ENCODE data around the gene CD8A.
A peak's percentile ranks its signal among the peaks of the same experiment; 100 is the strongest.

Gene CD8A

DNA sequence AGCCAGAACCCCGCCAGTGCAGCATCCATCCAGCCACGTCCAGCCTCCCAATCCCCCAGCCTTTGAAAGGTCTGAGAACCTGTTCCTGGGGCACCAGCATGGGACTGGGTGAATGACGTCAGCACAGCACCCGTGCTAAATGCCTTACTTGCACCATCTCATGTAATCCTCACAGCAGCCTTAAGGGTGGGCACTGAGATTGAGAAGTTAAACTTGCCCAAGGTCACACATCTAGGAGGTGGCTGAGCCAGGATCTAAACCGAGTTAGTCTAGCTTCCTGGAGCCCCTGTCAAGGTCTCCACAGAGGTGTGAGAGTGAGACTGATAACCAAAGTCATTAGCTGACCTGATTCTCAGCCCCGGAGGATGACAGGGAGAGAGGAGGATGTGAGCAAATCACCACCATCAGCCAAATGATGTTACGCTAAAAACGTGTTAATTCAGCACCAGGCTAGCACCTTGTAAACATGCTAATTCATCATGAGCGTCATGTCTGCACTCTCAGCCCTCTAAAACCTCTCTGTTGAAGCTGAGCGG, 4.6 kb downstream of the CD8A start:
- Histone ChIP-seq H3K18ac (ENCODE audit: low read length) (no peak overlapping the region), H3K27me3 (ENCODE audit: insufficient read depth, low read length) (peaks cover 32% of the 10 kb centered on the region), H3K9me3 (ENCODE audit: insufficient read depth, low read depth, low read length) (peaks cover 10% of the 10 kb centered on the region), H3K36me3 (ENCODE audit: control insufficient read depth in 1 of 2, insufficient read depth in 2 of 2, low read length in 2 of 2) (no peaks in the 10 kb centered on the region), H3K79me1 (ENCODE audit: low read length) (no peaks in the 10 kb centered on the region), H3K4me2 (ENCODE audit: low read length) (no peak overlapping the region), H3K79me2 (ENCODE audit: control insufficient read depth, insufficient read depth, low read length, poor library complexity) (no peaks in the 10 kb centered on the region), H3K9ac (ENCODE audit: low read length) (no peak overlapping the region), H3K14ac (ENCODE audit: low read length) (no peak overlapping the region), H3K27ac (ENCODE audit: low read depth, low read length) (no peak overlapping the region), H3K4me3 (ENCODE audit: low read depth, low read length) (no peak overlapping the region), H3K23ac (ENCODE audit: low read length) (no peak overlapping the region), H2BK5ac (ENCODE audit: low read depth, low read length, poor library complexity) (no peak overlapping the region), H4K91ac (ENCODE audit: low read depth, low read length) (no peak overlapping the region), H2BK120ac (ENCODE audit: insufficient read depth, low read length, poor library complexity) (no peak overlapping the region), H2BK12ac (ENCODE audit: low read length) (no peak overlapping the region), H2AK5ac (ENCODE audit: low read length) (no peak overlapping the region), H2AFZ (ENCODE audit: insufficient read depth, low read length, poor library complexity) (no peak overlapping the region), H4K12ac (ENCODE audit: low read depth, low read length) (no peak overlapping the region), H3K4me1 (ENCODE audit: control insufficient read depth in 1 of 2, insufficient read depth in 2 of 2, low read length in 2 of 2) (peaks cover 0 to 6% of the 10 kb centered on the region in 2 experiments), H3K4ac (ENCODE audit: low read depth, low read length) (no peak overlapping the region), H4K8ac (ENCODE audit: low read depth, low read length) (no peak overlapping the region)
- DNase-seq, result peak in 1 of 2 donors; percentile 45
- no CpG with 5 or more reads among the region's 10 CpGs for WGBS (ENCODE audit: extremely low coverage, insufficient coverage, insufficient read length)

DNA sequence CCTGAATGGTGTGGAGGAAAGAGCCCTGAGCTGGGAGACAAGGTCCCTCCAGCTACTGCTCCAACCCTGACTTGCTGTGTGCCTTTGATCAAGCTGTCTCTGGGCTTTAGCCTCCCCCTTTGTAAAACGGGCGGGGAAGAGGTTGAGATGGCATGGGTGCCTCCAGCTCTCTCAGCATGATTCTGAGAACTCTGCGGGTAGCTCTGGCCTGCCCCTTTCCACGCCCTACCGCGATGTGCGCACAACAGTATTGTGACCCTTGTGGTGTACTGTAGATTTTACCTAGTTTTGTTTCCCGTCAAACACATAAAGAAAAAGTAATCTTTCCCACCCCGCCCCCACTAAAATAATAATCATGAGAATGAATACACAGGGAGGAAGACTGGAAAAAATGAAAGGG, 5.3 kb downstream of the CD8A start:
- H3K27me3 ChIP-seq (ENCODE audit: insufficient read depth, low read length), result peaks cover 27% of the 10 kb centered on the region
- H3K79me2 ChIP-seq (ENCODE audit: control insufficient read depth, insufficient read depth, low read length, poor library complexity), result no peaks in the 10 kb centered on the region
- no CpG with 5 or more reads among the region's 9 CpGs for WGBS (ENCODE audit: extremely low coverage, insufficient coverage, insufficient read length)
- no peak overlapping the region for H3K14ac ChIP-seq (ENCODE audit: low read length)
- no peak overlapping the region for H2AK5ac ChIP-seq (ENCODE audit: low read length)
- no peak overlapping the region for H3K9ac ChIP-seq (ENCODE audit: low read length)
- H3K79me1 ChIP-seq (ENCODE audit: low read length), result no peaks in the 10 kb centered on the region
- H3K4ac ChIP-seq (ENCODE audit: low read depth, low read length), result no peak overlapping the region
- no peak overlapping the region for H2BK12ac ChIP-seq (ENCODE audit: low read length)
- peaks cover 0 to 3% of the 10 kb centered on the region in 2 experiments for H3K4me1 ChIP-seq (ENCODE audit: control insufficient read depth in 1 of 2, insufficient read depth in 2 of 2, low read length in 2 of 2)
- no peak overlapping the region for H2BK5ac ChIP-seq (ENCODE audit: low read depth, low read length, poor library complexity)
- H3K9me3 ChIP-seq (ENCODE audit: insufficient read depth, low read depth, low read length), result peaks cover 10% of the 10 kb centered on the region
- H3K4me2 ChIP-seq (ENCODE audit: low read length), result no peak overlapping the region
- H3K27ac ChIP-seq (ENCODE audit: low read depth, low read length), result no peak overlapping the region
- DNase-seq, result peak in 1 of 2 donors; percentile 23
- no peaks in the 10 kb centered on the region for H3K36me3 ChIP-seq (ENCODE audit: control insufficient read depth in 1 of 2, insufficient read depth in 2 of 2, low read length in 2 of 2)
- H2AFZ ChIP-seq (ENCODE audit: insufficient read depth, low read length, poor library complexity), result no peak overlapping the region
- H3K4me3 ChIP-seq (ENCODE audit: low read depth, low read length), result no peak overlapping the region
- no peak overlapping the region for H4K91ac ChIP-seq (ENCODE audit: low read depth, low read length)
- no peak overlapping the region for H4K12ac ChIP-seq (ENCODE audit: low read depth, low read length)
- no peak overlapping the region for H3K23ac ChIP-seq (ENCODE audit: low read length)
- H2BK120ac ChIP-seq (ENCODE audit: insufficient read depth, low read length, poor library complexity), result no peak overlapping the region
- H4K8ac ChIP-seq (ENCODE audit: low read depth, low read length), result no peak overlapping the region
- H3K18ac ChIP-seq (ENCODE audit: low read length), result no peak overlapping the region

DNA sequence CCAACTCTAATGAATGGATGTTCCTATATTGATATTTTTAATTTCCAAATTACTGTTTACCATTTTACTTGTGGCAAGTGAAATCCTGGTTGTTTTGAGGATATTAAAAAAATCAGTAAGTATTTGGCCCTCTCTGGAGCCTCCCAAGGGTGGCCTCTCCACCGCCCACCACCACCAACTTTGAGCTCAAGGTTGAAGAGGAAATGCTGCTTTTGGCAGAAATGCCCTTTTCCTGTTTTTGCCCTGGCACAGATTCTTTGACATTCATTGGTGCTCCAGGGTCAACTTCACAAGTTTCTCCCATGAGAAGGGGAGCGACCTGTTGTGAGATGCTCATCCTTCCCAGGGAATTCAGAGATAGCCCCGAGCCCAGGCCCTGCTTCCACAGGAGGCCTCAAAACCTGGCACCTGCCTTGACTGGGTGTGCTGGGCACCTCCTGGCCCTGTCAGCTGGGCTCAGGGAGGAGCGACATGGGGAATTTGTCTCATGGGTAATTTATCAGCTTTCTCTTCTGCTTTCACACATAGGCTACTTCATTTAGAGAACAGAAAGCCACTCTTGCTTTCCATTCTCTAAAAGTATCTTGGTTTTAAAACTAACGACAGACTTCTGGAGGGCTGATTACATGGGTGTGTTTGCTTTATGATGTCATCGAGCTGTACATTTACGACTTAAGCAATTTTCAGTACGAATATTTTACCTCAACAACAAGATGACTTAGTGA, 6.9 kb downstream of the CD8A start:
- H4K91ac ChIP-seq (ENCODE audit: low read depth, low read length), result no peak overlapping the region
- no peak overlapping the region for H3K14ac ChIP-seq (ENCODE audit: low read length)
- H3K4me2 ChIP-seq (ENCODE audit: low read length), result no peak overlapping the region
- no CpG with 5 or more reads among the region's 8 CpGs for WGBS (ENCODE audit: extremely low coverage, insufficient coverage, insufficient read length)
- H3K79me2 ChIP-seq (ENCODE audit: control insufficient read depth, insufficient read depth, low read length, poor library complexity), result no peaks in the 10 kb centered on the region
- no peak overlapping the region for H2AFZ ChIP-seq (ENCODE audit: insufficient read depth, low read length, poor library complexity)
- no peak overlapping the region for H4K12ac ChIP-seq (ENCODE audit: low read depth, low read length)
- peaks cover 3% of the 10 kb centered on the region for H3K9me3 ChIP-seq (ENCODE audit: insufficient read depth, low read depth, low read length)
- no peak overlapping the region for H3K18ac ChIP-seq (ENCODE audit: low read length)
- H2BK12ac ChIP-seq (ENCODE audit: low read length), result no peak overlapping the region
- no peaks in the 10 kb centered on the region for H3K4me1 ChIP-seq (ENCODE audit: control insufficient read depth in 1 of 2, insufficient read depth in 2 of 2, low read length in 2 of 2)
- H2BK120ac ChIP-seq (ENCODE audit: insufficient read depth, low read length, poor library complexity), result no peak overlapping the region
- no peak overlapping the region for H3K23ac ChIP-seq (ENCODE audit: low read length)
- no peak overlapping the region for H3K9ac ChIP-seq (ENCODE audit: low read length)
- H3K79me1 ChIP-seq (ENCODE audit: low read length), result no peaks in the 10 kb centered on the region
- no peak for DNase-seq
- peaks cover 10% of the 10 kb centered on the region for H3K27me3 ChIP-seq (ENCODE audit: insufficient read depth, low read length)
- H3K27ac ChIP-seq (ENCODE audit: low read depth, low read length), result no peak overlapping the region
- no peaks in the 10 kb centered on the region for H3K36me3 ChIP-seq (ENCODE audit: control insufficient read depth in 1 of 2, insufficient read depth in 2 of 2, low read length in 2 of 2)
- H3K4me3 ChIP-seq (ENCODE audit: low read depth, low read length), result no peak overlapping the region
- H4K8ac ChIP-seq (ENCODE audit: low read depth, low read length), result no peak overlapping the region
- H3K4ac ChIP-seq (ENCODE audit: low read depth, low read length), result no peak overlapping the region
- H2AK5ac ChIP-seq (ENCODE audit: low read length), result no peak overlapping the region
- H2BK5ac ChIP-seq (ENCODE audit: low read depth, low read length, poor library complexity), result no peak overlapping the region

DNA sequence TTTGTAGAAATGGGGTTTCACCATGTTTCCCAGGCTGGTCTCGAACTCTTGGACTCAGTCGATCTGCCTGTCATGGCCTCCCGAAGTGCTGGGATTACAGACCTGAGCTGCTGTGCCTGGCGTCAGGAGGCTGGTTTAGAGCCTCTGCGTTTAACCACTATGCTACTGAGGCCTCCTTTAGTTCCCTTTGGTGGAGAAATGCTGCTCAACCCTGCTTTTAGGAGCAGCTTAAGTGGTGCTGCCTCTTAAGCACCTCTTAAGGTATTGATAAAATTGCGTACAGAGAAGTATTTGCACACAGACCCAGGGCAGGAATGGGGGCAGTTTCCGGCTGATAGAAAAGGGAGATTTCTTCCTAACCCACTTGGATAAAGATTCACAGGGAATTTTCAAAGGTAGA, 8.0 kb downstream of the CD8A start:
- no CpG with 5 or more reads among the region's 7 CpGs for WGBS (ENCODE audit: extremely low coverage, insufficient coverage, insufficient read length)
- H3K4me1 ChIP-seq (ENCODE audit: control insufficient read depth in 1 of 2, insufficient read depth in 2 of 2, low read length in 2 of 2), result no peaks in the 10 kb centered on the region
- DNase-seq, result no peak

More for the DNA sequence above, 8.0 kb downstream of the CD8A start:
- no peak overlapping the region for H3K4me3 ChIP-seq (ENCODE audit: low read depth, low read length)
- H3K79me1 ChIP-seq (ENCODE audit: low read length), result no peaks in the 10 kb centered on the region
- no peaks in the 10 kb centered on the region for H3K79me2 ChIP-seq (ENCODE audit: control insufficient read depth, insufficient read depth, low read length, poor library complexity)
- no peak overlapping the region for H2BK120ac ChIP-seq (ENCODE audit: insufficient read depth, low read length, poor library complexity)
- no peak overlapping the region for H3K14ac ChIP-seq (ENCODE audit: low read length)
- H3K18ac ChIP-seq (ENCODE audit: low read length), result no peak overlapping the region
- no peak overlapping the region for H4K91ac ChIP-seq (ENCODE audit: low read depth, low read length)
- no peak overlapping the region for H3K23ac ChIP-seq (ENCODE audit: low read length)
- H3K4ac ChIP-seq (ENCODE audit: low read depth, low read length), result no peak overlapping the region
- H2BK12ac ChIP-seq (ENCODE audit: low read length), result no peak overlapping the region
- H3K4me2 ChIP-seq (ENCODE audit: low read length), result no peak overlapping the region
- H3K27me3 ChIP-seq (ENCODE audit: insufficient read depth, low read length), result peaks cover 3% of the 10 kb centered on the region
- H2AK5ac ChIP-seq (ENCODE audit: low read length), result no peak overlapping the region
- H3K9ac ChIP-seq (ENCODE audit: low read length), result no peak overlapping the region
- no peaks in the 10 kb centered on the region for H3K36me3 ChIP-seq (ENCODE audit: control insufficient read depth in 1 of 2, insufficient read depth in 2 of 2, low read length in 2 of 2)
- H2BK5ac ChIP-seq (ENCODE audit: low read depth, low read length, poor library complexity), result no peak overlapping the region
- no peak overlapping the region for H3K27ac ChIP-seq (ENCODE audit: low read depth, low read length)
- H4K8ac ChIP-seq (ENCODE audit: low read depth, low read length), result no peak overlapping the region
- no peak overlapping the region for H4K12ac ChIP-seq (ENCODE audit: low read depth, low read length)
- H2AFZ ChIP-seq (ENCODE audit: insufficient read depth, low read length, poor library complexity), result no peak overlapping the region
- peaks cover 1% of the 10 kb centered on the region for H3K9me3 ChIP-seq (ENCODE audit: insufficient read depth, low read depth, low read length)
